GM12892 (cell line): ENCODE results near the gene PCDH20.

ENCODE experiments used
- POLR2A ChIP-seq: IDR thresholded peaks from 2 replicates; pipeline ENCODE4 v1.6.1; 2011; ENCODE audit warnings: low read depth, low read length, control low read depth
- POLR2AphosphoS5 ChIP-seq: IDR thresholded peaks from 2 replicates; pipeline ENCODE4 v1.6.1; 2011; ENCODE audit warnings: low read depth, low read length, control low read depth
- TAF1 ChIP-seq: IDR thresholded peaks from 2 replicates; pipeline ENCODE4 v1.6.1; 2011; ENCODE audit warnings: low read depth, mild to moderate bottlenecking, control low read depth, low read length, borderline replicate concordance

DNA sequence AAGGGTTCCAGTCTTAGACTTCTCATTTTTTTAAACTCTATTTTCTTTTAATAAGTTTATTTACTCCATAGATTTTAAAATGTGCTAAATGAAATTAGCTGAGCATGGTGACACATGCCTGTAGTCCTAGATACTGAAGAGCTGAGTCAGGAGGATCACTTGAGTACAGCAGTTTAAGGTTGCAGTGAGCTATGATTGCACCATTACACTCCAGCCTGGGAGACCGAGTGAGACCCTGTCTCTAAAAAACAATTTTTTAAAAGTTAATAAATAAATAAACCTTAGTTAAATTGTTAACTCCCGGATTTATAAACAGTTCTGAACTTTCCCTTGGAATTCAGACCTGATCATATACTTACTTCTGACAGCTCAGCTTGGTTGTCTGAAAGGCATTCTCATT, 32.5 kb downstream of the PCDH20 start:
- TF ChIP-seq TAF1 (no peak), POLR2A (no peak), POLR2AphosphoS5 (no peak)
